HEK293 (cell line): Measurements from ENCODE around the gene FBXL7.

Experiments
- OSR2 ChIP-seq: fragments of 450-650 bp; formaldehyde crosslinking; IDR thresholded peaks from 2 replicates; pipeline ENCODE4 v1.5.1; 2016; ENCODE audit warnings: missing biosample characterization, missing genetic modification characterization
- RBAK ChIP-seq: fragments of 450-650 bp; formaldehyde crosslinking; IDR thresholded peaks from 2 replicates; pipeline ENCODE4 v1.5.1; 2016; ENCODE audit warnings: missing biosample characterization, missing genetic modification characterization
- TRIM28 ChIP-seq: IDR thresholded peaks from 2 replicates; pipeline ENCODE4 v1.6.1; 2011; ENCODE audit warnings: low read length, control low read depth, borderline replicate concordance
- ZBTB1 ChIP-seq: fragments of 450-650 bp; formaldehyde crosslinking; IDR thresholded peaks from 2 replicates; pipeline ENCODE4 v1.5.1; 2016; ENCODE audit warnings: missing biosample characterization, missing genetic modification characterization
- ZNF18 ChIP-seq: fragments of 450-650 bp; formaldehyde crosslinking; IDR thresholded peaks from 2 replicates; pipeline ENCODE4 v1.5.1; 2016; ENCODE audit warnings: missing biosample characterization, missing genetic modification characterization
- ZNF23 ChIP-seq: fragments of 450-650 bp; formaldehyde crosslinking; IDR thresholded peaks from 2 replicates; pipeline ENCODE4 v1.5.1; 2016; ENCODE audit warnings: missing biosample characterization, missing genetic modification characterization, borderline replicate concordance
- ZNF24 ChIP-seq: fragments of 450-650 bp; formaldehyde crosslinking; IDR thresholded peaks from 2 replicates; pipeline ENCODE4 v1.5.1; 2016; ENCODE audit warnings: missing biosample characterization, missing genetic modification characterization
- ZNF274 ChIP-seq, 2 experiments: fragments of 200-500 bp in 1 of 2; fragments of 450-650 bp in 1 of 2; sonication (Bioruptor generic) in 1 of 2; formaldehyde crosslinking in 1 of 2; IDR thresholded peaks; 2 replicates each; pipeline versions ENCODE4 v1.5.1 to v1.6.1; 2014 to 2016; ENCODE audit warnings: borderline replicate concordance in 1 of 2, inconsistent platforms in 1 of 2, low read length in 1 of 2, missing biosample characterization in 1 of 2, missing genetic modification characterization in 1 of 2
- ZNF670 ChIP-seq: fragments of 450-650 bp; formaldehyde crosslinking; IDR thresholded peaks from 2 replicates; pipeline ENCODE4 v1.5.1; 2016; ENCODE audit warnings: missing biosample characterization, missing genetic modification characterization, low read depth
- TF ChIP-seq, protein P1 (sequence below): fragments of 450-650 bp; formaldehyde crosslinking; IDR thresholded peaks from 2 replicates; pipeline ENCODE4 v1.5.0; 2017; ENCODE audit warnings: missing biosample characterization, missing genetic modification characterization, borderline replicate concordance
- TF ChIP-seq, protein P2 (sequence below): fragments of 450-650 bp; formaldehyde crosslinking; IDR thresholded peaks from 2 replicates; pipeline ENCODE4 v1.5.1; 2016; ENCODE audit warnings: missing biosample characterization, missing genetic modification characterization
- TF ChIP-seq, protein P3 (sequence below): fragments of 450-650 bp; formaldehyde crosslinking; IDR thresholded peaks from 2 replicates; pipeline ENCODE4 v1.5.1; 2016; ENCODE audit warnings: missing biosample characterization, missing genetic modification characterization
- TF ChIP-seq, protein P4 (sequence below): fragments of 450-650 bp; formaldehyde crosslinking; IDR thresholded peaks from 2 replicates; pipeline ENCODE4 v1.5.1; 2016; ENCODE audit warnings: missing biosample characterization, missing genetic modification characterization

- TF ChIP-seq, protein P1, sequence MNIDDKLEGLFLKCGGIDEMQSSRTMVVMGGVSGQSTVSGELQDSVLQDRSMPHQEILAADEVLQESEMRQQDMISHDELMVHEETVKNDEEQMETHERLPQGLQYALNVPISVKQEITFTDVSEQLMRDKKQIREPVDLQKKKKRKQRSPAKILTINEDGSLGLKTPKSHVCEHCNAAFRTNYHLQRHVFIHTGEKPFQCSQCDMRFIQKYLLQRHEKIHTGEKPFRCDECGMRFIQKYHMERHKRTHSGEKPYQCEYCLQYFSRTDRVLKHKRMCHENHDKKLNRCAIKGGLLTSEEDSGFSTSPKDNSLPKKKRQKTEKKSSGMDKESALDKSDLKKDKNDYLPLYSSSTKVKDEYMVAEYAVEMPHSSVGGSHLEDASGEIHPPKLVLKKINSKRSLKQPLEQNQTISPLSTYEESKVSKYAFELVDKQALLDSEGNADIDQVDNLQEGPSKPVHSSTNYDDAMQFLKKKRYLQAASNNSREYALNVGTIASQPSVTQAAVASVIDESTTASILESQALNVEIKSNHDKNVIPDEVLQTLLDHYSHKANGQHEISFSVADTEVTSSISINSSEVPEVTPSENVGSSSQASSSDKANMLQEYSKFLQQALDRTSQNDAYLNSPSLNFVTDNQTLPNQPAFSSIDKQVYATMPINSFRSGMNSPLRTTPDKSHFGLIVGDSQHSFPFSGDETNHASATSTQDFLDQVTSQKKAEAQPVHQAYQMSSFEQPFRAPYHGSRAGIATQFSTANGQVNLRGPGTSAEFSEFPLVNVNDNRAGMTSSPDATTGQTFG (tag by site-specific recombination) = no peak
- TF ChIP-seq, protein P2, sequence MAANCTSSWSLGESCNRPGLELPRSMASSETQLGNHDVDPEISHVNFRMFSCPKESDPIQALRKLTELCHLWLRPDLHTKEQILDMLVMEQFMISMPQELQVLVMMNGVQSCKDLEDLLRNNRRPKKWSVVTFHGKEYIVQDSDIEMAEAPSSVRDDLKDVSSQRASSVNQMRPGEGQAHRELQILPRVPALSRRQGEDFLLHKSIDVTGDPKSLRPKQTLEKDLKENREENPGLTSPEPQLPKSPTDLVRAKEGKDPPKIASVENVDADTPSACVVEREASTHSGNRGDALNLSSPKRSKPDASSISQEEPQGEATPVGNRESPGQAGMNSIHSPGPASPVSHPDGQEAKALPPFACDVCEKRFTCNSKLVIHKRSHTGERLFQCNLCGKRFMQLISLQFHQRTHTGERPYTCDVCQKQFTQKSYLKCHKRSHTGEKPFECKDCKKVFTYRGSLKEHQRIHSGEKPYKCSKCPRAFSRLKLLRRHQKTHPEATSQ (tag by site-specific recombination) = no peak
- TF ChIP-seq RBAK (tag by site-specific recombination) (no peak), ZNF18 (no peak), ZNF670 (tag by site-specific recombination) (no peak), OSR2 (tag by site-specific recombination) (no peak), TRIM28 (no peak), ZBTB1 (tag by site-specific recombination) (no peak), ZNF24 (tag by site-specific recombination) (no peak), ZNF274 (IDR thresholded peaks at IDR 0.05; ENCODE audit: low read length) (no peak), ZNF274 (tag by site-specific recombination; IDR thresholded peaks at IDR 0.05; ENCODE audit: borderline replicate concordance) (no peak), ZNF23 (tag by site-specific recombination) (no peak)
- TF ChIP-seq, protein P3, sequence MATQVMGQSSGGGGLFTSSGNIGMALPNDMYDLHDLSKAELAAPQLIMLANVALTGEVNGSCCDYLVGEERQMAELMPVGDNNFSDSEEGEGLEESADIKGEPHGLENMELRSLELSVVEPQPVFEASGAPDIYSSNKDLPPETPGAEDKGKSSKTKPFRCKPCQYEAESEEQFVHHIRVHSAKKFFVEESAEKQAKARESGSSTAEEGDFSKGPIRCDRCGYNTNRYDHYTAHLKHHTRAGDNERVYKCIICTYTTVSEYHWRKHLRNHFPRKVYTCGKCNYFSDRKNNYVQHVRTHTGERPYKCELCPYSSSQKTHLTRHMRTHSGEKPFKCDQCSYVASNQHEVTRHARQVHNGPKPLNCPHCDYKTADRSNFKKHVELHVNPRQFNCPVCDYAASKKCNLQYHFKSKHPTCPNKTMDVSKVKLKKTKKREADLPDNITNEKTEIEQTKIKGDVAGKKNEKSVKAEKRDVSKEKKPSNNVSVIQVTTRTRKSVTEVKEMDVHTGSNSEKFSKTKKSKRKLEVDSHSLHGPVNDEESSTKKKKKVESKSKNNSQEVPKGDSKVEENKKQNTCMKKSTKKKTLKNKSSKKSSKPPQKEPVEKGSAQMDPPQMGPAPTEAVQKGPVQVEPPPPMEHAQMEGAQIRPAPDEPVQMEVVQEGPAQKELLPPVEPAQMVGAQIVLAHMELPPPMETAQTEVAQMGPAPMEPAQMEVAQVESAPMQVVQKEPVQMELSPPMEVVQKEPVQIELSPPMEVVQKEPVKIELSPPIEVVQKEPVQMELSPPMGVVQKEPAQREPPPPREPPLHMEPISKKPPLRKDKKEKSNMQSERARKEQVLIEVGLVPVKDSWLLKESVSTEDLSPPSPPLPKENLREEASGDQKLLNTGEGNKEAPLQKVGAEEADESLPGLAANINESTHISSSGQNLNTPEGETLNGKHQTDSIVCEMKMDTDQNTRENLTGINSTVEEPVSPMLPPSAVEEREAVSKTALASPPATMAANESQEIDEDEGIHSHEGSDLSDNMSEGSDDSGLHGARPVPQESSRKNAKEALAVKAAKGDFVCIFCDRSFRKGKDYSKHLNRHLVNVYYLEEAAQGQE = no peak
- TF ChIP-seq, protein P4, sequence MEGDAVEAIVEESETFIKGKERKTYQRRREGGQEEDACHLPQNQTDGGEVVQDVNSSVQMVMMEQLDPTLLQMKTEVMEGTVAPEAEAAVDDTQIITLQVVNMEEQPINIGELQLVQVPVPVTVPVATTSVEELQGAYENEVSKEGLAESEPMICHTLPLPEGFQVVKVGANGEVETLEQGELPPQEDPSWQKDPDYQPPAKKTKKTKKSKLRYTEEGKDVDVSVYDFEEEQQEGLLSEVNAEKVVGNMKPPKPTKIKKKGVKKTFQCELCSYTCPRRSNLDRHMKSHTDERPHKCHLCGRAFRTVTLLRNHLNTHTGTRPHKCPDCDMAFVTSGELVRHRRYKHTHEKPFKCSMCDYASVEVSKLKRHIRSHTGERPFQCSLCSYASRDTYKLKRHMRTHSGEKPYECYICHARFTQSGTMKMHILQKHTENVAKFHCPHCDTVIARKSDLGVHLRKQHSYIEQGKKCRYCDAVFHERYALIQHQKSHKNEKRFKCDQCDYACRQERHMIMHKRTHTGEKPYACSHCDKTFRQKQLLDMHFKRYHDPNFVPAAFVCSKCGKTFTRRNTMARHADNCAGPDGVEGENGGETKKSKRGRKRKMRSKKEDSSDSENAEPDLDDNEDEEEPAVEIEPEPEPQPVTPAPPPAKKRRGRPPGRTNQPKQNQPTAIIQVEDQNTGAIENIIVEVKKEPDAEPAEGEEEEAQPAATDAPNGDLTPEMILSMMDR (tag by site-specific recombination) = no peak
Observed at GRCh38 chr5:15757619-15758018, 257.6 kb downstream of the FBXL7 start.
